Activated naive CD4-positive, alpha-beta T cell treated with anti-CD3 and anti-CD28 coated beads, Interleukin-2, amount 50 U/mL, for 24 hours (primary cell): ENCODE measurements around the gene SAMD10.
A peak's percentile ranks its signal among the peaks of the same experiment; 100 is the strongest.

ENCODE experiments used
- H3K27ac Mint-ChIP-seq: one replicate; pipeline ENCODE4 v1.8.0; 2021; ENCODE audit warnings: mild to moderate bottlenecking, mixed read lengths
- H3K27me3 Mint-ChIP-seq: one replicate; pipeline ENCODE4 v1.8.0; 2021; ENCODE audit warnings: mixed read lengths
- H3K36me3 Mint-ChIP-seq: one replicate; pipeline ENCODE4 v1.8.0; 2021; ENCODE audit warnings: mixed read lengths
- H3K4me1 Mint-ChIP-seq: one replicate; pipeline ENCODE4 v1.8.0; 2021; ENCODE audit warnings: mixed read lengths
- H3K4me3 Mint-ChIP-seq: one replicate; pipeline ENCODE4 v1.8.0; 2021; ENCODE audit warnings: mild to moderate bottlenecking, mixed read lengths
- H3K9me3 Mint-ChIP-seq: one replicate; pipeline ENCODE4 v1.8.0; 2021; ENCODE audit warnings: mixed read lengths

The SAMD10 gene

GRCh38 chr20:63955827-63956663, 23.4 kb downstream of the SAMD10 start, which contains the start of gene UCKL1:
Gene UCKL1 (minus strand): TSS chr20:63956416. CDS start chr20:63956372, 44 bp downstream.
- no peaks in the 10 kb centered on the region for H3K9me3 Mint-ChIP-seq
- H3K36me3 Mint-ChIP-seq, result no peaks in the 10 kb centered on the region
- peak within 1 kb of the TSS; percentile 89 for H3K27ac Mint-ChIP-seq
- peak within 1 kb of the TSS; percentile 86 for H3K4me3 Mint-ChIP-seq
- peaks cover 32% of the 10 kb centered on the region for H3K4me1 Mint-ChIP-seq
- H3K27me3 Mint-ChIP-seq, result no peaks in the 10 kb centered on the region

GRCh38 chr20:63955281-63955826, 24.1 kb downstream of the SAMD10 start:
- Mint-ChIP-seq H3K9me3 (no peaks in the 10 kb centered on the region), H3K36me3 (no peaks in the 10 kb centered on the region), H3K4me1 (peaks cover 32% of the 10 kb centered on the region), H3K4me3 (peak overlapping the region; percentile 82), H3K27ac (peak overlapping the region; percentile 4), H3K27me3 (no peaks in the 10 kb centered on the region)

- Mint-ChIP-seq H3K4me3 (peak overlapping the region; percentile 82), H3K36me3 (no peaks in the 10 kb centered on the region), H3K9me3 (no peaks in the 10 kb centered on the region), H3K27ac (peak overlapping the region; percentile 65), H3K27me3 (no peaks in the 10 kb centered on the region), H3K4me1 (peaks cover 44% of the 10 kb centered on the region)
Observed at GRCh38 chr20:63953764-63954429, 25.5 kb downstream of the SAMD10 start.

GRCh38 chr20:63952769-63953168, 26.7 kb downstream of the SAMD10 start:
- H3K27me3 Mint-ChIP-seq, result no peaks in the 10 kb centered on the region
- H3K27ac Mint-ChIP-seq, result no peak overlapping the region
- no peaks in the 10 kb centered on the region for H3K36me3 Mint-ChIP-seq
- H3K4me1 Mint-ChIP-seq, result peaks cover 52% of the 10 kb centered on the region
- H3K4me3 Mint-ChIP-seq, result no peak overlapping the region
- no peaks in the 10 kb centered on the region for H3K9me3 Mint-ChIP-seq

GRCh38 chr20:63952210-63952535, 27.3 kb downstream of the SAMD10 start:
- no peak overlapping the region for H3K4me3 Mint-ChIP-seq
- H3K27ac Mint-ChIP-seq, result no peak overlapping the region
- no peaks in the 10 kb centered on the region for H3K36me3 Mint-ChIP-seq
- H3K4me1 Mint-ChIP-seq, result peaks cover 53% of the 10 kb centered on the region
- no peaks in the 10 kb centered on the region for H3K27me3 Mint-ChIP-seq
- H3K9me3 Mint-ChIP-seq, result no peaks in the 10 kb centered on the region

- Mint-ChIP-seq H3K4me1 (peaks cover 55% of the 10 kb centered on the region), H3K27me3 (no peaks in the 10 kb centered on the region), H3K27ac (no peak overlapping the region), H3K36me3 (no peaks in the 10 kb centered on the region), H3K9me3 (no peaks in the 10 kb centered on the region), H3K4me3 (no peak overlapping the region)
Observed at GRCh38 chr20:63951398-63952209, 27.8 kb downstream of the SAMD10 start.

GRCh38 chr20:63950701-63951397, 28.6 kb downstream of the SAMD10 start:
- H3K27me3 Mint-ChIP-seq, result no peaks in the 10 kb centered on the region
- no peaks in the 10 kb centered on the region for H3K9me3 Mint-ChIP-seq
- H3K4me3 Mint-ChIP-seq, result no peak overlapping the region
- no peaks in the 10 kb centered on the region for H3K36me3 Mint-ChIP-seq
- no peak overlapping the region for H3K27ac Mint-ChIP-seq
- peaks cover 55% of the 10 kb centered on the region for H3K4me1 Mint-ChIP-seq

- Mint-ChIP-seq H3K4me1 (peaks cover 33% of the 10 kb centered on the region), H3K36me3 (no peaks in the 10 kb centered on the region), H3K9me3 (no peaks in the 10 kb centered on the region), H3K27me3 (no peaks in the 10 kb centered on the region), H3K4me3 (peak overlapping the region; percentile 86), H3K27ac (peak overlapping the region; percentile 95)
Observed at GRCh38 chr20:63947638-63948456, 31.6 kb downstream of the SAMD10 start.

GRCh38 chr20:63946986-63947637, 32.3 kb downstream of the SAMD10 start:
- Mint-ChIP-seq H3K9me3 (no peaks in the 10 kb centered on the region), H3K36me3 (no peaks in the 10 kb centered on the region), H3K4me3 (peak overlapping the region; percentile 86), H3K27ac (peak overlapping the region; percentile 83), H3K4me1 (peaks cover 37% of the 10 kb centered on the region), H3K27me3 (no peaks in the 10 kb centered on the region)

- Mint-ChIP-seq H3K4me1 (peaks cover 38% of the 10 kb centered on the region), H3K27ac (no peak overlapping the region), H3K9me3 (no peaks in the 10 kb centered on the region), H3K4me3 (no peak overlapping the region), H3K36me3 (no peaks in the 10 kb centered on the region), H3K27me3 (no peaks in the 10 kb centered on the region)
Observed at GRCh38 chr20:63945921-63946920, 33.2 kb downstream of the SAMD10 start.

- H3K4me3 Mint-ChIP-seq, result no peak overlapping the region
- H3K36me3 Mint-ChIP-seq, result no peaks in the 10 kb centered on the region
- peaks cover 41% of the 10 kb centered on the region for H3K4me1 Mint-ChIP-seq
- H3K27ac Mint-ChIP-seq, result no peak overlapping the region
- no peaks in the 10 kb centered on the region for H3K9me3 Mint-ChIP-seq
- no peaks in the 10 kb centered on the region for H3K27me3 Mint-ChIP-seq
Observed at GRCh38 chr20:63945031-63945658, 34.3 kb downstream of the SAMD10 start.

GRCh38 chr20:63944078-63944941, 35.1 kb downstream of the SAMD10 start:
- no peak overlapping the region for H3K27ac Mint-ChIP-seq
- H3K4me1 Mint-ChIP-seq, result peaks cover 33% of the 10 kb centered on the region
- no peak overlapping the region for H3K4me3 Mint-ChIP-seq

More at GRCh38 chr20:63944078-63944941, 35.1 kb downstream of the SAMD10 start:
- H3K36me3 Mint-ChIP-seq, result no peaks in the 10 kb centered on the region
- no peaks in the 10 kb centered on the region for H3K9me3 Mint-ChIP-seq
- H3K27me3 Mint-ChIP-seq, result no peaks in the 10 kb centered on the region
